Esophagus squamous epithelium (tissue), 4 donors: ENCODE results near the gene GPC3.

Source experiments
- CTCF ChIP-seq, 6 experiments: fragments of 450-650 bp in 4 of 6; fragments of 200-600 bp in 2 of 6; sonication (generic) in 2 of 6; IDR thresholded peaks; one replicate each; pipeline ENCODE4 v1.5.1; 2016 to 2019; ENCODE audit warnings: antibody characterized with exemption in 6 of 6, mild to moderate bottlenecking in 4 of 6, moderate library complexity in 4 of 6
- POLR2A ChIP-seq, 4 donors: fragments of 450-650 bp; IDR thresholded peaks; one replicate each; pipeline ENCODE4 v1.6.1; 2017; ENCODE audit warnings: antibody characterized with exemption in 4 of 4, mild to moderate bottlenecking in 4 of 4, moderate library complexity in 3 of 4

GRCh38 chrX:133881007-133881406 is 104.4 kb downstream of the GPC3 start:
- TF ChIP-seq CTCF (IDR thresholded peaks at IDR 0.05) (no peak), POLR2A (IDR thresholded peaks at IDR 0.05) (no peak)
